Osteoblast (primary cell): ENCODE data around the gene SLC46A3. TPM values are rescaled to one million over a fixed set of nuclear protein-coding genes. Genes with fewer than 3 reads are reported as not detected.

Experiments
- DNase-seq: peaks from one replicate; pipeline ENCODE4 v3.0.0; 2011; ENCODE audit warnings: low spot score, mixed read lengths; ENCODE audit not compliant: insufficient read length; ENCODE audit errors: missing footprints
- H2AFZ ChIP-seq: 2 replicates; pipeline ENCODE4 v1.6.0; 2011; ENCODE audit warnings: mild to moderate bottlenecking, low read length
- H3K27ac ChIP-seq: 2 replicates; pipeline ENCODE4 v1.5.1; 2011; ENCODE audit warnings: mild to moderate bottlenecking, low read depth, low read length, moderate library complexity
- H3K27me3 ChIP-seq: 2 replicates; pipeline ENCODE4 v1.6.0; 2012; ENCODE audit warnings: mild to moderate bottlenecking, control low read depth, inconsistent platforms, low read length, moderate library complexity; ENCODE audit not compliant: insufficient read depth
- H3K36me3 ChIP-seq: 2 replicates; pipeline ENCODE4 v1.5.1; 2011; ENCODE audit warnings: mild to moderate bottlenecking, low read length, control low read depth, moderate library complexity; ENCODE audit not compliant: insufficient read depth
- H3K4me1 ChIP-seq: 2 replicates; pipeline ENCODE4 v1.5.1; 2011; ENCODE audit warnings: mild to moderate bottlenecking, low read length, control low read depth, moderate library complexity; ENCODE audit not compliant: insufficient read depth
- H3K4me2 ChIP-seq: 2 replicates; pipeline ENCODE4 v1.6.0; 2011; ENCODE audit warnings: mild to moderate bottlenecking, low read length; ENCODE audit not compliant: insufficient read depth
- H3K4me3 ChIP-seq: fragments of 200-600 bp; sonication (generic); 3 replicates; pipeline ENCODE4 v1.5.1; 2012; ENCODE audit warnings: mild to moderate bottlenecking, low read length, inconsistent platforms; ENCODE audit not compliant: insufficient read depth
- H3K79me2 ChIP-seq: 2 replicates; pipeline ENCODE4 v1.6.0; 2012; ENCODE audit warnings: mild to moderate bottlenecking, low read length, control low read depth, inconsistent platforms; ENCODE audit not compliant: insufficient read depth
- H3K9me3 ChIP-seq: 2 replicates; pipeline ENCODE4 v1.5.1; 2011; ENCODE audit warnings: low read depth, low read length, control low read depth
- H4K20me1 ChIP-seq: 2 replicates; pipeline ENCODE4 v1.6.0; 2012; ENCODE audit warnings: mild to moderate bottlenecking, low read length, control low read depth; ENCODE audit not compliant: insufficient read depth
- total RNA-seq: library from RNA; depleted of rRNA; stranded (reverse); fragments of >200 nt; gene quantifications from 2 replicates; pipeline ENCODE4 v1.2.3, GENCODE V29; 2012
- TF ChIP-seq, protein P1 (sequence below): IDR thresholded peaks from 2 replicates; pipeline ENCODE4 v1.5.1; 2011; ENCODE audit warnings: mild to moderate bottlenecking, low read depth, low read length, moderate library complexity; ENCODE audit errors: extremely low read depth

SLC46A3 gene, protein sequence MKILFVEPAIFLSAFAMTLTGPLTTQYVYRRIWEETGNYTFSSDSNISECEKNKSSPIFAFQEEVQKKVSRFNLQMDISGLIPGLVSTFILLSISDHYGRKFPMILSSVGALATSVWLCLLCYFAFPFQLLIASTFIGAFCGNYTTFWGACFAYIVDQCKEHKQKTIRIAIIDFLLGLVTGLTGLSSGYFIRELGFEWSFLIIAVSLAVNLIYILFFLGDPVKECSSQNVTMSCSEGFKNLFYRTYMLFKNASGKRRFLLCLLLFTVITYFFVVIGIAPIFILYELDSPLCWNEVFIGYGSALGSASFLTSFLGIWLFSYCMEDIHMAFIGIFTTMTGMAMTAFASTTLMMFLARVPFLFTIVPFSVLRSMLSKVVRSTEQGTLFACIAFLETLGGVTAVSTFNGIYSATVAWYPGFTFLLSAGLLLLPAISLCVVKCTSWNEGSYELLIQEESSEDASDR
- 10.6 and 11.2 TPM in 2 replicates for total RNA-seq

DNA sequence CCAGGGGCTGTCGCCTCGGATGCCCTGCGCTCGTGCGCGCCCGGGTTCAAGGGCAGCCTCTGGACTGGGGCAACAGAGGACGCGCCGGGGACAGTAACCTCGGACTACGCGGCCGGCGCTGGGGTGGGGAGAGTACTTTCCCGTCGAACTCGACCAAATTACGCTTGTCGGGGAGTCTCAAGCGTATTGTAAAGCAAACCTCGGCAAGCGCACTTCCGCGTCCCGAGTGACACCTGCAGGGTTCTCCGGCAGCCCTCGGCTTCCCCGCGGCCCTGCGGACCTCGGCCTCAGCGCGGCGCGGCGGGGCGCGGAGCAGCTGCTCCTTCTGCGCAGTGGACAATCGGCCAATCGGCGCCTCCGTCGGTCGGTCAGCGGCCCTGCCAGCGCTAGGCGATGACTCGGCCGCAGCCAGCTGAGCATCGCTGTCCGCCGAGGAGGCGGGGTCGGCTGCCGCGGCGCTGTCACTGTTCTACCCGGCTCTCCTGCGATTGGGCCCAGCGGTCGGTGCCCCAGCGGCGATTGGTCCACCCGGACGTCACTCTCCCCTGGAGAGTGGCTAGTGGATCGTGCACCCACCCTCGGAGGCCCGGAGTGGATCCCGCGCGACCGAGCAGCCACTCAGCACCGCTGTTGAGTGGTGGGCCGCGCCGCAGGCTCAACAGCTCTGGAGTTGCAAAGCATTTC lies at the start of gene SLC46A3:
Gene SLC46A3, minus strand, starts transcription at position 428 of the 684 bp plus-strand sequence. CDS start 972 bp downstream, outside the sequence.
- H3K4me3 ChIP-seq, result peak within 1 kb of the TSS; percentile 89
- DNase-seq, result peak; percentile 98
- H4K20me1 ChIP-seq, result no peaks in the 10 kb centered on the region
- H3K9me3 ChIP-seq, result no peaks in the 10 kb centered on the region
- peak within 1 kb of the TSS; percentile 92 for H3K4me2 ChIP-seq
- peak within 1 kb of the TSS; percentile 94 for H2AFZ ChIP-seq
- no peaks in the 10 kb centered on the region for H3K27me3 ChIP-seq
- peaks cover 32% of the 10 kb centered on the region for H3K4me1 ChIP-seq
- H3K79me2 ChIP-seq, result no peaks in the 10 kb centered on the region
- no peaks in the 10 kb centered on the region for H3K36me3 ChIP-seq
- peak within 1 kb of the TSS; percentile 95 for H3K27ac ChIP-seq
- TF ChIP-seq, protein P1, sequence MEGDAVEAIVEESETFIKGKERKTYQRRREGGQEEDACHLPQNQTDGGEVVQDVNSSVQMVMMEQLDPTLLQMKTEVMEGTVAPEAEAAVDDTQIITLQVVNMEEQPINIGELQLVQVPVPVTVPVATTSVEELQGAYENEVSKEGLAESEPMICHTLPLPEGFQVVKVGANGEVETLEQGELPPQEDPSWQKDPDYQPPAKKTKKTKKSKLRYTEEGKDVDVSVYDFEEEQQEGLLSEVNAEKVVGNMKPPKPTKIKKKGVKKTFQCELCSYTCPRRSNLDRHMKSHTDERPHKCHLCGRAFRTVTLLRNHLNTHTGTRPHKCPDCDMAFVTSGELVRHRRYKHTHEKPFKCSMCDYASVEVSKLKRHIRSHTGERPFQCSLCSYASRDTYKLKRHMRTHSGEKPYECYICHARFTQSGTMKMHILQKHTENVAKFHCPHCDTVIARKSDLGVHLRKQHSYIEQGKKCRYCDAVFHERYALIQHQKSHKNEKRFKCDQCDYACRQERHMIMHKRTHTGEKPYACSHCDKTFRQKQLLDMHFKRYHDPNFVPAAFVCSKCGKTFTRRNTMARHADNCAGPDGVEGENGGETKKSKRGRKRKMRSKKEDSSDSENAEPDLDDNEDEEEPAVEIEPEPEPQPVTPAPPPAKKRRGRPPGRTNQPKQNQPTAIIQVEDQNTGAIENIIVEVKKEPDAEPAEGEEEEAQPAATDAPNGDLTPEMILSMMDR, result no peak

DNA sequence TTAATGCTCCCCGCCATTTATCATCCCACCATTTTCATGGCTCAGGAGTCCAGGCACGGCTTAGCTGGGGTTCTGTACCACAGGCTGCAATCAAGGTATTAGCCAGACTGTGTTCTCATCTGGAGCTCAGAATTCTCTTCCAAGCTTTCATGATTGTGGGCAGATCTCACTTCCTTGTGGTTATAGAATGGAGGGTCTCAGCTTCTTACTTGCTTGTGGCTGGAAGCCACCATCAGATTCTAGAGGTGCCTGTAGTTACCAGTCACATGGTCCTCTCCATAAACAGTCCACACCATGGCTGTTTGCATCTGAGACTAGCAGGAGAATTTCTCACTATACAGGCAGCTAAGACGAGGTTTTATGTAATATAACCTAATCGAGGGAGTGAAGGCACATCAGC lies 45.1 kb upstream of the SLC46A3 start:
- no peaks in the 10 kb centered on the region for H4K20me1 ChIP-seq
- H3K79me2 ChIP-seq, result no peaks in the 10 kb centered on the region
- H3K4me1 ChIP-seq, result no peaks in the 10 kb centered on the region
- H3K36me3 ChIP-seq, result no peaks in the 10 kb centered on the region
- H3K4me2 ChIP-seq, result no peak overlapping the region
- DNase-seq, result no peak
- H3K4me3 ChIP-seq, result no peak overlapping the region
- H3K27me3 ChIP-seq, result no peaks in the 10 kb centered on the region
- TF ChIP-seq, protein P1, result no peak
- no peak overlapping the region for H2AFZ ChIP-seq
- no peak overlapping the region for H3K27ac ChIP-seq
- peaks cover 3% of the 10 kb centered on the region for H3K9me3 ChIP-seq

DNA sequence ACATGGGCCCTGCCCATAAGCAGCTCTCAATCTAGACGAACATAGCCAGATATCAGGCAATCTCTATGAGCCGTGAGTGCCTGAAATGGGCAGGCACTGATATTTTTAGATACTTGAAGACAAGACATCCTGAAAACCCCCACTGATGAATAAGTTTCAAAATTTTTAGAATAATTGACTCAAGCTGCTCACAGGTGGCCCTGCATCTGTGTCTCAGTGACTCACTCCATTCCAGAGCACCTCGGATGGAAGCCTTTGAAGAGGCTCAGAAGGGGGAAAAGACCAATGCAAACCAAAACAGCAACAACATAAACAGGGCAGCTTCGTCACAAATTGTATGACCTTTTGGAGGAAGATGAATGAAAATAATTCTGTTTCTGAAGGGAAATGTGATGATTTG lies 42.8 kb upstream of the SLC46A3 start:
- Histone ChIP-seq H3K27ac (no peak overlapping the region), H3K4me1 (no peaks in the 10 kb centered on the region)
- no peak for DNase-seq

More for the DNA sequence above, 42.8 kb upstream of the SLC46A3 start:
- Histone ChIP-seq H3K79me2 (no peaks in the 10 kb centered on the region), H2AFZ (no peak overlapping the region), H4K20me1 (no peaks in the 10 kb centered on the region), H3K36me3 (no peaks in the 10 kb centered on the region), H3K4me3 (no peak overlapping the region), H3K9me3 (peaks cover 3% of the 10 kb centered on the region), H3K4me2 (no peak overlapping the region), H3K27me3 (no peaks in the 10 kb centered on the region)
- TF ChIP-seq, protein P1, result no peak
